DND-41 (cell line): Measurements from ENCODE around the gene ZNF71.

Experiments
- ATAC-seq: fragments of 200-7000 bp; cut with Tn5 transposase; 3 replicates; pipeline ENCODE4 v1.9.1; 2021; ENCODE audit warnings: low read depth; ENCODE audit not compliant: insufficient read depth
- DNase-seq: peaks from one replicate; pipeline ENCODE4 v3.0.0-alpha.2; 2020
- H2AFZ ChIP-seq: 2 replicates; pipeline ENCODE4 v1.6.0; 2012; ENCODE audit warnings: low read depth, low read length
- H3K27ac ChIP-seq: 2 replicates; pipeline ENCODE4 v1.5.1; 2012; ENCODE audit warnings: low read length, inconsistent platforms
- H3K27me3 ChIP-seq: fragments of 200-600 bp; sonication (generic); 2 replicates; pipeline ENCODE4 v1.6.0; 2012; ENCODE audit warnings: low read length, mild to moderate bottlenecking, inconsistent platforms; ENCODE audit not compliant: insufficient read depth, poor library complexity
- H3K36me3 ChIP-seq: 2 replicates; pipeline ENCODE4 v1.5.1; 2012; ENCODE audit warnings: low read length, inconsistent platforms; ENCODE audit not compliant: insufficient read depth
- H3K4me1 ChIP-seq: 2 replicates; pipeline ENCODE4 v1.5.1; 2012; ENCODE audit warnings: mild to moderate bottlenecking, low read length; ENCODE audit not compliant: insufficient read depth
- H3K4me2 ChIP-seq: 2 replicates; pipeline ENCODE4 v1.6.0; 2012; ENCODE audit warnings: mild to moderate bottlenecking, moderate library complexity, low read length, inconsistent platforms; ENCODE audit not compliant: insufficient read depth
- H3K4me3 ChIP-seq, 2 experiments: fragments of 200-600 bp in 1 of 2; shearing (Covaris generic) in 1 of 2; 2 replicates each; pipeline ENCODE4 v1.5.1; 2012 to 2016; ENCODE audit warnings: inconsistent platforms in 2 of 2, low read length in 2 of 2, mild to moderate bottlenecking in 2 of 2, low read depth in 1 of 2, moderate library complexity in 1 of 2
- H3K79me2 ChIP-seq: 2 replicates; pipeline ENCODE4 v1.6.0; 2012; ENCODE audit warnings: low read length, inconsistent platforms; ENCODE audit not compliant: insufficient read depth
- H3K9ac ChIP-seq: 2 replicates; pipeline ENCODE4 v1.6.0; 2012; ENCODE audit warnings: low read depth, mild to moderate bottlenecking, inconsistent platforms, low read length, moderate library complexity
- H3K9me3 ChIP-seq: 2 replicates; pipeline ENCODE4 v1.5.1; 2012; ENCODE audit warnings: low read length, moderate library complexity, mild to moderate bottlenecking, inconsistent platforms; ENCODE audit not compliant: insufficient read depth, severe bottlenecking
- H4K20me1 ChIP-seq: 2 replicates; pipeline ENCODE4 v1.6.0; 2012; ENCODE audit warnings: low read length; ENCODE audit not compliant: insufficient read depth
- EZH2 ChIP-seq: IDR thresholded peaks from 3 replicates; pipeline ENCODE4 v1.6.1; 2012; ENCODE audit warnings: borderline replicate concordance, low read depth, mild to moderate bottlenecking, moderate library complexity, low read length, inconsistent platforms; ENCODE audit not compliant: severe bottlenecking
- TF ChIP-seq, protein P1 (sequence below): IDR thresholded peaks from 2 replicates; pipeline ENCODE4 v1.5.1; 2012; ENCODE audit warnings: borderline replicate concordance, low read length, moderate library complexity, mild to moderate bottlenecking; ENCODE audit not compliant: poor library complexity, severe bottlenecking; ENCODE audit errors: extremely low read depth

Gene ZNF71

DNA sequence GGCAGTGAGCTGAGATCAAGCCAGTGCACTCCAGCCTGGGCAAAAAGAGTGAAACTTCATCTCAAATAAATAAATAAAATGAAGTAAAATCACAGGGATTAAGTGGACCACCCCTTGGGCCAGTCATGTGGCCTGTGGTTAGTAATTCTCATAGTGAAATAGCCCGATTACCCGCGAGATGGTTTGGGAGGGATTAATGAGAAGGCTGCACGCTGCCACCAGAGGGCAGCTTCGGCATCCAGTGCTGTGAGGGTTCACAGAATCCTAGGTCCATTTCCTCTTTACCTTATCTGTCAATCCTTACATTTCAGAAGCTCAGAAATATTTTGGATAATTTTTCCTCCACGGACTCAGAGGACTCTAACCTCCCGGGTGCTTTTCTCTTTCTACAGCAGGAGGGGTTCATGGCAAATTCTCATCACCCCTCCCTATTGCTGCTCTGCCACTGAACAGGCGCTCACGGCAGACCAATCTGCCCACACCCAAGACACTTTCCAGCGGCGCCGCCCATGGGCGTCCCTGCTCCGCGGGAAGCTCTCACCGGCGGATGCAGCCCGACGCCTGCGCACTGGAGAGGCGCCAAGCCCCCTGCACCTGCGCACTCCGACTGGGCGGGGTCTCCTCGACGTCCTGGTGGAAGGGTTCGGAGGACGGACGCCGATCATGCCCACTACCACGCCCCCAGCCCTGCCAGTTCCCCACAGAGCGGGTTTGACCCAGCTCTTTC, 65.4 kb downstream of the ZNF71 start:
- H3K36me3 ChIP-seq, result no peaks in the 10 kb centered on the region
- DNase-seq (no peak), ATAC-seq (no peak)
- H2AFZ ChIP-seq, result no peak overlapping the region
- no peaks in the 10 kb centered on the region for H4K20me1 ChIP-seq
- H3K9ac ChIP-seq, result no peak overlapping the region
- peaks cover 5% of the 10 kb centered on the region for H3K9me3 ChIP-seq
- no peaks in the 10 kb centered on the region for H3K4me1 ChIP-seq
- H3K79me2 ChIP-seq, result no peaks in the 10 kb centered on the region
- no peak overlapping the region for H3K4me3 ChIP-seq
- no peak overlapping the region for H3K27ac ChIP-seq
- no peaks in the 10 kb centered on the region for H3K27me3 ChIP-seq
- no peak for TF ChIP-seq EZH2
- TF ChIP-seq, protein P1, sequence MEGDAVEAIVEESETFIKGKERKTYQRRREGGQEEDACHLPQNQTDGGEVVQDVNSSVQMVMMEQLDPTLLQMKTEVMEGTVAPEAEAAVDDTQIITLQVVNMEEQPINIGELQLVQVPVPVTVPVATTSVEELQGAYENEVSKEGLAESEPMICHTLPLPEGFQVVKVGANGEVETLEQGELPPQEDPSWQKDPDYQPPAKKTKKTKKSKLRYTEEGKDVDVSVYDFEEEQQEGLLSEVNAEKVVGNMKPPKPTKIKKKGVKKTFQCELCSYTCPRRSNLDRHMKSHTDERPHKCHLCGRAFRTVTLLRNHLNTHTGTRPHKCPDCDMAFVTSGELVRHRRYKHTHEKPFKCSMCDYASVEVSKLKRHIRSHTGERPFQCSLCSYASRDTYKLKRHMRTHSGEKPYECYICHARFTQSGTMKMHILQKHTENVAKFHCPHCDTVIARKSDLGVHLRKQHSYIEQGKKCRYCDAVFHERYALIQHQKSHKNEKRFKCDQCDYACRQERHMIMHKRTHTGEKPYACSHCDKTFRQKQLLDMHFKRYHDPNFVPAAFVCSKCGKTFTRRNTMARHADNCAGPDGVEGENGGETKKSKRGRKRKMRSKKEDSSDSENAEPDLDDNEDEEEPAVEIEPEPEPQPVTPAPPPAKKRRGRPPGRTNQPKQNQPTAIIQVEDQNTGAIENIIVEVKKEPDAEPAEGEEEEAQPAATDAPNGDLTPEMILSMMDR, result peak; percentile 37
- no peak overlapping the region for H3K4me2 ChIP-seq

DNA sequence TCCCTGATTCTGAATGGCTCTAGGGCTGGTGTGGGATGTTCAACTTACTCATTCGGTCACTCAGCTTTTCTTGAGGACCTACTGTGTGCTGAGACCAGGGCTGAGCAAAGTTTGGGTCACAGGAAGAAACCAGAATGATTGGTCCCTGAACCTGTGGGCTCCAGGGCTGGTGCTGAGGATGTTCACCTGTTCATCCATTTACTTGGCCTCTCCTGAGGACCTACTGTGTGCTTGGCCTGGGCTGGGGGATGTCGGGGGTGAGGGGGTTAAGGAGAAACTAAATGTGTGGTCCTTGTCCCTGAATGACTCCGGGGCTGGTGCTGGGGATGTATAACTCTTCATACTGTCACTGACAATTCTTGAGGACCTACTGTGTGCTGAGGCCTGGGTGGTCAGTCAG, 66.1 kb downstream of the ZNF71 start:
- Histone ChIP-seq H3K4me1 (no peaks in the 10 kb centered on the region), H3K27me3 (no peaks in the 10 kb centered on the region), H3K9ac (no peak overlapping the region), H4K20me1 (no peaks in the 10 kb centered on the region), H3K36me3 (no peaks in the 10 kb centered on the region), H2AFZ (no peak overlapping the region), H3K4me3 (no peak overlapping the region), H3K9me3 (peaks cover 5% of the 10 kb centered on the region), H3K4me2 (no peak overlapping the region), H3K79me2 (no peaks in the 10 kb centered on the region), H3K27ac (no peak overlapping the region)
- DNase-seq (no peak), ATAC-seq (no peak)
- TF ChIP-seq EZH2, result no peak
- TF ChIP-seq, protein P1, result no peak

DNA sequence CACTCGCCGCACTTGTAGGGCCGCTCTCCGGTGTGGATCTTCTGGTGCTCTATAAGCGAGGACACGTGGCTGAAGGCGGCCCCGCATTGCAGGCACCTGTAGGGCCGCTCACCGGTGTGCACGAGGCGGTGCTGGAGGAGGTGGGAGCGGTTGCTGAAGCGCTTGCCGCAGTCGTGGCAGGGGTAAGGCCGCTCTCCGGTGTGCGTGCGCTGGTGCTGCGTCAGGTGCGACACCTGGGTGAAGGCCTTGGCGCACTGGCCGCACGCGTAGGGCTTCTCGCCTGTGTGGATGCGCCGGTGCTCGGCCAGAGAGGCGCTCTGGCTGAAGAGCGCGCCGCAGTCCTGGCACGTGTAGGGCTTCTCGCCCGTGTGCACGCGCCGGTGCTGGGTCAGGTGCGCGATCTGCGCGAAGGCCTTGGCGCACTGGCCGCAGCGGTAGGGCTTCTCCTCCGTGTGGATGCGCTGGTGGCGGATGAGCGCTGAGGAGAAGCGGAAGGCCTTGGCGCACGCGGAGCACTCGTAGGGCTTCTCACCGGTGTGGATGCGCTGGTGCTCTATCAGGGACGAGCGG, 68.9 kb downstream of the ZNF71 start:
- Histone ChIP-seq H3K9ac (no peak overlapping the region), H3K27me3 (no peaks in the 10 kb centered on the region), H3K4me2 (no peak overlapping the region), H3K27ac (no peak overlapping the region), H3K4me3 (no peak overlapping the region), H2AFZ (no peak overlapping the region), H3K36me3 (no peaks in the 10 kb centered on the region), H3K79me2 (no peaks in the 10 kb centered on the region), H3K4me1 (no peaks in the 10 kb centered on the region), H4K20me1 (no peaks in the 10 kb centered on the region), H3K9me3 (peaks cover 5% of the 10 kb centered on the region)
- no peak for TF ChIP-seq EZH2
- TF ChIP-seq, protein P1, result no peak
- DNase-seq, result no peak
- no peak for ATAC-seq
